ENCODE measurements around the gene GFOD1. TPM values are rescaled to one million over a fixed set of nuclear protein-coding genes. Genes with fewer than 3 reads are reported as not detected.

The GFOD1 gene
- total and polyA plus RNA-seq, 10 of the 15 experiments (the other 5 are each of a cell fraction or from before 2014, with no cell fraction given), result 6.5 to 41.4 (median 16.0) TPM

GRCh38 chr6:13355999-13356785 lies 131.2 kb downstream of the GFOD1 start (continued):
- TF ChIP-seq PAX5 (IDR thresholded peaks at IDR 0.05; ENCODE audit: borderline replicate concordance, low read depth, low read length), result 0 out of 2 replicates have a peak, but pooled peaks have one; percentile 9
- no peak for TF ChIP-seq EZH2 (IDR thresholded peaks at IDR 0.05; ENCODE audit: borderline replicate concordance, control insufficient read depth, low read depth, low read length)
- TF ChIP-seq KLF5 (IDR thresholded peaks at IDR 0.05; ENCODE audit: partially characterized antibody), result no peak
- no peak for TF ChIP-seq ZBTB40 (IDR thresholded peaks at IDR 0.05; ENCODE audit: borderline replicate concordance)
- TF ChIP-seq SUZ12 (IDR thresholded peaks at IDR 0.05; ENCODE audit: unreplicated experiment), result no peak
- peak; percentile 46; the same call in 1 of the 2 replicates for TF ChIP-seq PML (IDR thresholded peaks at IDR 0.05; ENCODE audit: low read length)
- TF ChIP-seq HDAC6 (IDR thresholded peaks at IDR 0.05; ENCODE audit: unreplicated experiment), result no peak
- TF ChIP-seq USF1 (IDR thresholded peaks at IDR 0.05; ENCODE audit: borderline replicate concordance, extremely low read length, insufficient read depth, low read depth, low read length), result no peak
- no peak for TF ChIP-seq PAX8 (IDR thresholded peaks at IDR 0.05)
- TF ChIP-seq HSF1 (IDR thresholded peaks at IDR 0.05; ENCODE audit: low read depth, low read length), result no peak
- TF ChIP-seq RUNX3 (IDR thresholded peaks at IDR 0.05; ENCODE audit: low read length), result peak; percentile 82
- TF ChIP-seq POLR2AphosphoS2 (IDR thresholded peaks at IDR 0.05; ENCODE audit: low read depth, low read length), result no peak
- TF ChIP-seq SUPT20H (IDR thresholded peaks at IDR 0.05; ENCODE audit: borderline replicate concordance, control insufficient read depth, low read depth, low read length), result no peak
- TF ChIP-seq CREB1 (IDR thresholded peaks at IDR 0.05; ENCODE audit: low read depth), result peak; percentile 80
- TF ChIP-seq FOS (IDR thresholded peaks at IDR 0.05; ENCODE audit: borderline replicate concordance, extremely low read depth, insufficient read length), result no peak
- peak; percentile 77; the same call in 1 of the 2 replicates for TF ChIP-seq ZBED1 (IDR thresholded peaks at IDR 0.05; ENCODE audit: borderline replicate concordance)
- TF ChIP-seq EGR1 (IDR thresholded peaks at IDR 0.05; ENCODE audit: borderline replicate concordance in 1 of 2, low read depth in 2 of 2, low read length in 2 of 2), result peak in 1 of 2 experiments; percentile 62; a peak in 2 of 3 replicates
- peak; percentile 57; the same call in 1 of the 2 replicates for TF ChIP-seq IRF4 (IDR thresholded peaks at IDR 0.05; ENCODE audit: low read depth, low read length)
- no peak for TF ChIP-seq BACH1 (IDR thresholded peaks at IDR 0.05; ENCODE audit: borderline replicate concordance)
- TF ChIP-seq ATF7 (IDR thresholded peaks at IDR 0.05; ENCODE audit: low read depth), result peak; percentile 74
- no peak for TF ChIP-seq E2F4 (IDR thresholded peaks at IDR 0.05; ENCODE audit: low read depth, low read length)
- TF ChIP-seq CEBPB (IDR thresholded peaks at IDR 0.05; ENCODE audit: borderline replicate concordance in 1 of 2, low read depth in 2 of 2, low read length in 2 of 2), result peak in 1 of 2 experiments; percentile 40; a peak in 1 of 4 replicates

Measured in GM12878 (cell line).